ENCODE results near the gene PFN3. TPM values are rescaled to one million over a fixed set of nuclear protein-coding genes. Genes with fewer than 3 reads are reported as not detected.

The PFN3 gene
- total RNA-seq, 4 donors from 2014 or later: not detected

GRCh38 chr5:177372910-177373309, 27.6 kb downstream of the PFN3 start:
- no peak for DNase-seq
- intact Hi-C loops (cut with DNase I; ENCODE audit: low total_unique reads): no loop called here
- Histone ChIP-seq H3K27ac (no peak overlapping the region), H3K4me3 (no peak overlapping the region), H3K4me1 (peaks cover 0 to 7% of the 10 kb centered on the region in 2 donors), H3K36me3 (no peaks in the 10 kb centered on the region), H3K27me3 (no peaks in the 10 kb centered on the region), H3K9me3 (no peaks in the 10 kb centered on the region)
- TF ChIP-seq POLR2A (IDR thresholded peaks at IDR 0.05) (no peak), CTCF (IDR thresholded peaks at IDR 0.05) (no peak)

- no peak for TF ChIP-seq POLR2A (IDR thresholded peaks at IDR 0.05)
- Histone ChIP-seq H3K4me3 (no peak overlapping the region), H3K9me3 (no peaks in the 10 kb centered on the region), H3K36me3 (no peaks in the 10 kb centered on the region), H3K27me3 (no peaks in the 10 kb centered on the region), H3K4me1 (peaks cover 0 to 10% of the 10 kb centered on the region in 2 donors), H3K27ac (no peak overlapping the region)
- intact Hi-C loops (cut with DNase I; ENCODE audit: low total_unique reads): no loop called here
- no peak for DNase-seq
Measured at GRCh38 chr5:177372034-177372896, 28.2 kb downstream of the PFN3 start.

- Histone ChIP-seq H3K4me1 (peaks cover 0 to 11% of the 10 kb centered on the region in 2 donors), H3K27ac (no peak overlapping the region), H3K4me3 (peak overlapping the region; percentile 12 to 26), H3K36me3 (no peaks in the 10 kb centered on the region), H3K9me3 (no peaks in the 10 kb centered on the region), H3K27me3 (no peaks in the 10 kb centered on the region)
- TF ChIP-seq CTCF (IDR thresholded peaks at IDR 0.05): no peak
- TF ChIP-seq POLR2A (IDR thresholded peaks at IDR 0.05): no peak
- no peak for DNase-seq
- intact Hi-C loops (cut with DNase I; ENCODE audit: low total_unique reads): no loop called here
Measured at GRCh38 chr5:177371120-177372033, 29.1 kb downstream of the PFN3 start.

GRCh38 chr5:177370488-177371119, 29.9 kb downstream of the PFN3 start:
- no peaks in the 10 kb centered on the region for H3K36me3 ChIP-seq

More at GRCh38 chr5:177370488-177371119, 29.9 kb downstream of the PFN3 start:
- H3K27ac ChIP-seq: no peak overlapping the region
- peak; percentile 74 to 77 for DNase-seq
- peaks cover 3 to 11% of the 10 kb centered on the region in 2 donors for H3K4me1 ChIP-seq
- TF ChIP-seq CTCF (IDR thresholded peaks at IDR 0.05): peak; percentile 9 to 56 (median 38)
- no peak for TF ChIP-seq POLR2A (IDR thresholded peaks at IDR 0.05)
- peak overlapping the region in 1 of 2 donors; percentile 21 for H3K4me3 ChIP-seq
- intact Hi-C loops (cut with DNase I; ENCODE audit: low total_unique reads): no loop called here
- H3K9me3 ChIP-seq: no peaks in the 10 kb centered on the region
- H3K27me3 ChIP-seq: no peaks in the 10 kb centered on the region
